NB4 (cell line): ENCODE results near the gene GRIK4.

Experiments
- CTCF ChIP-seq: IDR thresholded peaks from one replicate; pipeline ENCODE4 v1.5.1; 2012; ENCODE audit warnings: low read depth, low read length
- MAX ChIP-seq: IDR thresholded peaks from 2 replicates; pipeline ENCODE4 v1.6.1; 2011; ENCODE audit warnings: low read depth, low read length
- POLR2A ChIP-seq: IDR thresholded peaks from 2 replicates; pipeline ENCODE4 v1.6.1; 2011; ENCODE audit warnings: mild to moderate bottlenecking; ENCODE audit not compliant: insufficient read length; ENCODE audit errors: extremely low read depth

GRCh38 chr11:121012091-121012490 is 500.5 kb downstream of the GRIK4 start:
- TF ChIP-seq CTCF (no peak), POLR2A (no peak), MAX (no peak)
